ENCODE results near the gene RASL10B. TPM values are rescaled to one million over a fixed set of nuclear protein-coding genes. Genes with fewer than 3 reads are reported as not detected.

RASL10B gene
- polyA plus RNA-seq, 1 donor from 2014 or later: 10.7 TPM

DNA sequence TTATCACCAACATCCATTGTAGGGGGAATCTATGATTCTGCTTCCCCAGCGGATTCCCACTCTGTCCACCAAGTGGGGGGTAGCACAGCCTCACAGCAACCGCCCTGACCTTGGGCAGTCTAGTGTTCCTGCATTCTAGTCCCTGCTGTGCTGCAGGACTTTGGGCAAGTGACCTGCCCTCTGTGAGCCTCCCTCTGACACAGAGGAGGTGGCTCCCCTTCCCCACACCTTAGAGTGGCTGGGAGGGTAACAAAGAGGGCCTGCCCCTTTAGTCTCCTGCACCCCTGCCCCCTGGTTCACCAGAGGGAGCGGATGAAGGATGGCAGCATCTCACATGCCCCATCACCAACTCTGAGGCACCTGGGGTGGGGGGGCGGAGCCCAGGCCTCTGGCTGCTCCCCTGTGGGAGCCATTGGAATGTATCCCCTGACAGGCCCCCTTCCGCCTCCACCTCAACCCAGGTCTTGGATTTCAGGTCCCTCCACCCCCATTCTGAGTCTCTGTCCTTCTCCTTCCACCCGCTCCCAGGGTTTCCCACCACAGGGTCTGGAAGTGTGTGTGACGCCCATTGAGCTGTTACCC, 11.5 kb downstream of the RASL10B start:
- peaks cover 18% of the 10 kb centered on the region for H3K27me3 ChIP-seq (ENCODE audit: insufficient read depth, low read depth, low read length)
- no peak overlapping the region for H2AFZ ChIP-seq (ENCODE audit: low read depth, low read length)
- no peak overlapping the region for H3K4me3 ChIP-seq (ENCODE audit: low read length)
- H3K4me2 ChIP-seq (ENCODE audit: low read length): no peak overlapping the region
- H3F3A ChIP-seq (ENCODE audit: insufficient read depth, low read length, poor library complexity, severe bottlenecking): no peaks in the 10 kb centered on the region
- H3K9me2 ChIP-seq (ENCODE audit: insufficient read depth, low read length): no peaks in the 10 kb centered on the region
- no peaks in the 10 kb centered on the region for H4K20me1 ChIP-seq (ENCODE audit: insufficient read depth)
- no peaks in the 10 kb centered on the region for H3K9me3 ChIP-seq (ENCODE audit: low read length)
- H3K27ac ChIP-seq (ENCODE audit: low read length): no peak overlapping the region
- H3K36me3 ChIP-seq (ENCODE audit: insufficient read depth, low read length): no peaks in the 10 kb centered on the region
- TF ChIP-seq, protein P1, sequence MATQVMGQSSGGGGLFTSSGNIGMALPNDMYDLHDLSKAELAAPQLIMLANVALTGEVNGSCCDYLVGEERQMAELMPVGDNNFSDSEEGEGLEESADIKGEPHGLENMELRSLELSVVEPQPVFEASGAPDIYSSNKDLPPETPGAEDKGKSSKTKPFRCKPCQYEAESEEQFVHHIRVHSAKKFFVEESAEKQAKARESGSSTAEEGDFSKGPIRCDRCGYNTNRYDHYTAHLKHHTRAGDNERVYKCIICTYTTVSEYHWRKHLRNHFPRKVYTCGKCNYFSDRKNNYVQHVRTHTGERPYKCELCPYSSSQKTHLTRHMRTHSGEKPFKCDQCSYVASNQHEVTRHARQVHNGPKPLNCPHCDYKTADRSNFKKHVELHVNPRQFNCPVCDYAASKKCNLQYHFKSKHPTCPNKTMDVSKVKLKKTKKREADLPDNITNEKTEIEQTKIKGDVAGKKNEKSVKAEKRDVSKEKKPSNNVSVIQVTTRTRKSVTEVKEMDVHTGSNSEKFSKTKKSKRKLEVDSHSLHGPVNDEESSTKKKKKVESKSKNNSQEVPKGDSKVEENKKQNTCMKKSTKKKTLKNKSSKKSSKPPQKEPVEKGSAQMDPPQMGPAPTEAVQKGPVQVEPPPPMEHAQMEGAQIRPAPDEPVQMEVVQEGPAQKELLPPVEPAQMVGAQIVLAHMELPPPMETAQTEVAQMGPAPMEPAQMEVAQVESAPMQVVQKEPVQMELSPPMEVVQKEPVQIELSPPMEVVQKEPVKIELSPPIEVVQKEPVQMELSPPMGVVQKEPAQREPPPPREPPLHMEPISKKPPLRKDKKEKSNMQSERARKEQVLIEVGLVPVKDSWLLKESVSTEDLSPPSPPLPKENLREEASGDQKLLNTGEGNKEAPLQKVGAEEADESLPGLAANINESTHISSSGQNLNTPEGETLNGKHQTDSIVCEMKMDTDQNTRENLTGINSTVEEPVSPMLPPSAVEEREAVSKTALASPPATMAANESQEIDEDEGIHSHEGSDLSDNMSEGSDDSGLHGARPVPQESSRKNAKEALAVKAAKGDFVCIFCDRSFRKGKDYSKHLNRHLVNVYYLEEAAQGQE (IDR thresholded peaks at IDR 0.05; ENCODE audit: borderline replicate concordance): no peak
- TF ChIP-seq MXI1 (conservative IDR thresholded peaks at IDR 0.05; ENCODE audit: poor library complexity, severe bottlenecking) (no peak), TAF1 (IDR thresholded peaks at IDR 0.05; ENCODE audit: low read depth) (no peak), EP300 (conservative IDR thresholded peaks at IDR 0.05; ENCODE audit: poor library complexity, severe bottlenecking) (no peak), EZH2 (IDR thresholded peaks at IDR 0.05; ENCODE audit: borderline replicate concordance, insufficient read depth, low read length, poor library complexity, severe bottlenecking) (no peak), RAD21 (conservative IDR thresholded peaks at IDR 0.05) (no peak), POLR2AphosphoS5 (IDR thresholded peaks at IDR 0.05) (no peak), SMC3 (conservative IDR thresholded peaks at IDR 0.05; ENCODE audit: poor library complexity) (no peak)
- TF ChIP-seq, protein P2, sequence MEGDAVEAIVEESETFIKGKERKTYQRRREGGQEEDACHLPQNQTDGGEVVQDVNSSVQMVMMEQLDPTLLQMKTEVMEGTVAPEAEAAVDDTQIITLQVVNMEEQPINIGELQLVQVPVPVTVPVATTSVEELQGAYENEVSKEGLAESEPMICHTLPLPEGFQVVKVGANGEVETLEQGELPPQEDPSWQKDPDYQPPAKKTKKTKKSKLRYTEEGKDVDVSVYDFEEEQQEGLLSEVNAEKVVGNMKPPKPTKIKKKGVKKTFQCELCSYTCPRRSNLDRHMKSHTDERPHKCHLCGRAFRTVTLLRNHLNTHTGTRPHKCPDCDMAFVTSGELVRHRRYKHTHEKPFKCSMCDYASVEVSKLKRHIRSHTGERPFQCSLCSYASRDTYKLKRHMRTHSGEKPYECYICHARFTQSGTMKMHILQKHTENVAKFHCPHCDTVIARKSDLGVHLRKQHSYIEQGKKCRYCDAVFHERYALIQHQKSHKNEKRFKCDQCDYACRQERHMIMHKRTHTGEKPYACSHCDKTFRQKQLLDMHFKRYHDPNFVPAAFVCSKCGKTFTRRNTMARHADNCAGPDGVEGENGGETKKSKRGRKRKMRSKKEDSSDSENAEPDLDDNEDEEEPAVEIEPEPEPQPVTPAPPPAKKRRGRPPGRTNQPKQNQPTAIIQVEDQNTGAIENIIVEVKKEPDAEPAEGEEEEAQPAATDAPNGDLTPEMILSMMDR (IDR thresholded peaks at IDR 0.05; ENCODE audit: poor library complexity, severe bottlenecking): no peak
- H3K79me2 ChIP-seq (replicated peaks; ENCODE audit: insufficient read depth, low read length): no peaks in the 10 kb centered on the region
- H3K9ac ChIP-seq (ENCODE audit: low read length): no peak overlapping the region

DNA sequence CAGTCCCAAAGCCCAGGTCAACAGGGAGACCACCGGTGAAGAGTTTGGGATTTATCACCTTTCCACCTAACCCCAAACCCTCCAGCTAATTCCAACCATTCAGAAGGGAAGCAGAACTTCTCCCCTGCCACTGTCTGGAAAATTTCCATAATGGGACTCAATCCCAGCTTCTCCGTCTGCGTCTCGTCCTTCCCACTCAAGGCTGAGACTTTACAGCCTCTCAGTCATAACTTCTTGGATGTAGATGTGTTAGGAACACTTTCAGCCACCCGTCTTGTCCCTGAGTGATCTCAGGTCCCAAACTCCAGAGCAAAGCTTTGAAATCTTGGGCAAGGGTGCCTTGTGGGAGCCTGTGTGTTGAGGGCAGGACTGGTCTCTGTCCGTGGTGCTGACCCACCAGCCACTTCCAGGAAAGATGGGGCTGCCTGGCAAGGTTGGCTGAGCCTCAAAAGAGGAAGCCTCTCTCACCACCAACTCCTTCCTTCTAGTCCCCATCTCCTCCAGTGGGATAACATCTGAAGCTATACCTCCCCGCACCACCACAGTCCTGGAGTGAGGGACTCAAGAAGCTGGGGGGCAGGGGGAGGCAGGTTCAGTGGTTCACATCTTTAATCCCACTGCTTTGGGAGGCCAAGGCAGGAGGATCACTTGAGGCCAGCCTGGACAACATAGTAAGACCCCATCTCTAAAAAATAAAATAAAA, 12.3 kb downstream of the RASL10B start:
- Histone ChIP-seq H3K9ac (ENCODE audit: low read length) (no peak overlapping the region), H3F3A (ENCODE audit: insufficient read depth, low read length, poor library complexity, severe bottlenecking) (no peaks in the 10 kb centered on the region), H3K79me2 (replicated peaks; ENCODE audit: insufficient read depth, low read length) (no peaks in the 10 kb centered on the region), H4K20me1 (ENCODE audit: insufficient read depth) (no peaks in the 10 kb centered on the region), H3K9me2 (ENCODE audit: insufficient read depth, low read length) (no peaks in the 10 kb centered on the region), H3K27me3 (ENCODE audit: insufficient read depth, low read depth, low read length) (peaks cover 18% of the 10 kb centered on the region), H3K9me3 (ENCODE audit: low read length) (no peaks in the 10 kb centered on the region), H3K36me3 (ENCODE audit: insufficient read depth, low read length) (no peaks in the 10 kb centered on the region), H3K4me3 (ENCODE audit: low read length) (no peak overlapping the region), H3K4me2 (ENCODE audit: low read length) (no peak overlapping the region), H3K27ac (ENCODE audit: low read length) (no peak overlapping the region), H2AFZ (ENCODE audit: low read depth, low read length) (no peak overlapping the region)
- TF ChIP-seq RAD21 (conservative IDR thresholded peaks at IDR 0.05) (no peak), TAF1 (IDR thresholded peaks at IDR 0.05; ENCODE audit: low read depth) (no peak), MXI1 (conservative IDR thresholded peaks at IDR 0.05; ENCODE audit: poor library complexity, severe bottlenecking) (no peak), SMC3 (conservative IDR thresholded peaks at IDR 0.05; ENCODE audit: poor library complexity) (no peak), EZH2 (IDR thresholded peaks at IDR 0.05; ENCODE audit: borderline replicate concordance, insufficient read depth, low read length, poor library complexity, severe bottlenecking) (no peak), POLR2AphosphoS5 (IDR thresholded peaks at IDR 0.05) (no peak), EP300 (conservative IDR thresholded peaks at IDR 0.05; ENCODE audit: poor library complexity, severe bottlenecking) (no peak)
- TF ChIP-seq, protein P1 (IDR thresholded peaks at IDR 0.05; ENCODE audit: borderline replicate concordance): no peak
- TF ChIP-seq, protein P2 (IDR thresholded peaks at IDR 0.05; ENCODE audit: poor library complexity, severe bottlenecking): no peak

All from neural cell (in vitro differentiated cells).